GM23338 (cell line): ENCODE data around the gene ROGDI.

ENCODE experiments used
- CREB1 ChIP-seq: fragments of 250-450 bp; sonication (Bioruptor Pico); IDR thresholded peaks from 2 replicates; pipeline ENCODE4 v1.5.0; 2020; ENCODE audit warnings: low read depth, mild to moderate bottlenecking, moderate library complexity
- CTCF ChIP-seq, 2 experiments: fragments of 200-600 bp in 1 of 2; sonication (generic) in 1 of 2; conservative IDR thresholded peaks; 2 replicates each; pipeline versions ENCODE4 v1.5.1 to v1.6.1; 2016 to 2017; ENCODE audit warnings: antibody characterized with exemption in 2 of 2, low read depth in 2 of 2, mild to moderate bottlenecking in 2 of 2, moderate library complexity in 1 of 2
- ETS1 ChIP-seq: IDR thresholded peaks from 2 replicates; pipeline ENCODE4 v1.6.1; 2016; ENCODE audit warnings: antibody characterized with exemption
- EZH2 ChIP-seq: fragments of 200-600 bp; sonication (generic); IDR thresholded peaks from one replicate; pipeline ENCODE4 v1.8.0; 2017; ENCODE audit warnings: antibody characterized with exemption, mild to moderate bottlenecking, low read depth; ENCODE audit not compliant: unreplicated experiment
- EZH2phosphoT487 ChIP-seq: fragments of 200-600 bp; sonication (generic); IDR thresholded peaks from one replicate; pipeline ENCODE4 v1.8.1; 2018; ENCODE audit warnings: antibody characterized with exemption; ENCODE audit not compliant: unreplicated experiment
- JUNB ChIP-seq: IDR thresholded peaks from one replicate; pipeline ENCODE4 v1.6.1; 2016; ENCODE audit warnings: antibody characterized with exemption; ENCODE audit not compliant: unreplicated experiment
- NANOG ChIP-seq: IDR thresholded peaks from 2 replicates; pipeline ENCODE4 v1.6.1; 2016; ENCODE audit warnings: antibody characterized with exemption, borderline replicate concordance
- POLR2AphosphoS5 ChIP-seq: IDR thresholded peaks from 2 replicates; pipeline ENCODE4 v1.6.1; 2016; ENCODE audit warnings: antibody characterized with exemption, low read depth
- REST ChIP-seq: IDR thresholded peaks from one replicate; pipeline ENCODE4 v1.6.1; 2018; ENCODE audit warnings: antibody characterized with exemption; ENCODE audit not compliant: unreplicated experiment
- STAT1 ChIP-seq: IDR thresholded peaks from one replicate; pipeline ENCODE4 v1.6.1; 2016; ENCODE audit warnings: antibody characterized with exemption; ENCODE audit not compliant: unreplicated experiment
- ZNF114 ChIP-seq: fragments of 250-450 bp; sonication (Bioruptor Pico); IDR thresholded peaks from 2 replicates; pipeline ENCODE4 v1.5.0; 2020; ENCODE audit warnings: mild to moderate bottlenecking, moderate library complexity
- ZNF331 ChIP-seq: fragments of 250-450 bp; sonication (Bioruptor Pico); IDR thresholded peaks from 2 replicates; pipeline ENCODE4 v1.5.0; 2020; ENCODE audit warnings: low read depth, mild to moderate bottlenecking, moderate library complexity
- ZNF462 ChIP-seq: fragments of 250-450 bp; sonication (Bioruptor Pico); IDR thresholded peaks from 2 replicates; pipeline ENCODE4 v1.5.0; 2020; ENCODE audit warnings: mild to moderate bottlenecking, moderate library complexity

GRCh38 chr16:4783251-4783950, 19.0 kb downstream of the ROGDI start:
- TF ChIP-seq EZH2 (no peak), CTCF (conservative IDR thresholded peaks at IDR 0.05; ENCODE audit: low read depth in 2 of 2) (no peak), EZH2phosphoT487 (no peak), REST (no peak), NANOG (no peak), POLR2AphosphoS5 (no peak), JUNB (no peak), CREB1 (CRISPR knock-in tag) (no peak), ETS1 (no peak), ZNF114 (CRISPR knock-in tag) (no peak), ZNF331 (CRISPR knock-in tag) (no peak), ZNF462 (CRISPR knock-in tag) (no peak), STAT1 (no peak)
